ENCODE results near the gene MARCHF9.

DNA sequence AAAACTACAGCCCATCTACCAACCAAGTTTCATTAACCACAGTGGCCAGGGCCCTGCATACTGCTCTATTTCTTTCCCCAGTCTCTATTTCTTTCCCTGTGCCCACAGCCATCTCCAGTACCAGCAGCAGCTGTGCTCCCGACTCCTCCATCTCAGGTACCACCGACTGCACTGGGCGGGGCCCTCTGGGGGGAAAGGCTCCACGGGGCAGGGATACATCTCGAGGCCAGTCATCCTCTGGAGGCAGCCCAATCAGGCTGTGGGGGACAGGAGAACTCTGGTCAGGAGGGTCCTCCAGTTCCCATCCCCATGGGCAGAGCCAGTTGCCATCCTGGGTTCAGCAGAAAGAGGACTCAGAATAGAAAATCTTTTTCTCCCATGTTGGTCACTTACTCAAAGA, 5.8 kb upstream of the MARCHF9 start:
- TF ChIP-seq EZH2 (IDR thresholded peaks at IDR 0.05), result no peak
- TF ChIP-seq POLR2AphosphoS5 (IDR thresholded peaks at IDR 0.05; ENCODE audit: borderline replicate concordance, low read depth, low read length), result no peak
